Measurements from ENCODE around the gene IL18RAP. TPM values are rescaled to one million over a fixed set of nuclear protein-coding genes. Genes with fewer than 3 reads are reported as not detected.

The IL18RAP gene
- total RNA-seq, 3 donors from 2014 or later, result 5.2 to 9.6 (median 8.3) TPM

DNA sequence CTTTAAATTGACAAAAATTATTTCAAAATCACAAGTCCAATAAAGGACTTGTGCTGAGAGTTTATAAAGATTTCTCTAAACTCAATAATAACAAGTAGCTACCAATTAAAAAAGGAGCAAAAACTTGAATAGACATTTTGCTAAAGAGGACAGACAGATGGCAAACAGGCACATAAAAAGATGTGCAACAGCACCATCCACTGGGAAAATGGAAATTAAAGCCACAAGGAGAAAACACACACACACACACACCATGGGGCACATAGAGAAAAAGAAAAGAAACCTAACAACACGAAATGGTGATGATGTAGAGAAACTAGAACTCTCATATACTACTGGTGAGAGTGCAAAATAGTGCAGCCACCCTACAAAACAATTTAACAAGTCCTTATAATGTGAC lies 37.5 kb downstream of the IL18RAP start:
- no peak for ATAC-seq
- Mint-ChIP-seq H3K36me3 (ENCODE audit: insufficient read depth) (no peaks in the 10 kb centered on the region), H3K27me3 (ENCODE audit: low read depth) (peaks cover 3% of the 10 kb centered on the region), H3K4me1 (ENCODE audit: low read depth) (no peaks in the 10 kb centered on the region), H3K9me3 (peaks cover 12% of the 10 kb centered on the region), H3K4me3 (no peak overlapping the region)
- no peak for DNase-seq

DNA sequence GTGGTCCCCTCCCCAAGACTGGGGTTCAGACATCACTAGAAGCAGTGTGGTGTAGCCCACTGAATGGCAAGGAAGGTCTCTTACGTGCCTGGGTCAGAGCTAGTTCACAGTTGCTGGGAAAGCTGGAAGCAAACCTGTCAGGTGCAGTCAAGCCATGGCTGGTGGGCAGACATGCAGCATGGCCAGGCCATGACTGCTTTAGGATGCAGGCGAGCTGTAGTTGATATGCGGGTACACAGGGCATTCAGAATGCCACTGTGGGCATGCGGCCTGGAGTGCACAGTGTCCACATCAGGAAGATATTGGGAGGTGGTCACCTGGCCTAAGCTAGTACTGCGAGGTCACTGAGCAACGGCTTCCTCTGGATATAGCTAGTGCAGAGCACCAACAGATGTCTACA lies 38.2 kb downstream of the IL18RAP start:
- Mint-ChIP-seq H3K4me1 (ENCODE audit: low read depth) (no peaks in the 10 kb centered on the region), H3K9me3 (peaks cover 6% of the 10 kb centered on the region), H3K36me3 (ENCODE audit: insufficient read depth) (no peaks in the 10 kb centered on the region), H3K4me3 (no peak overlapping the region), H3K27me3 (ENCODE audit: low read depth) (peaks cover 3% of the 10 kb centered on the region)
- ATAC-seq, result no peak
- no peak for DNase-seq

DNA sequence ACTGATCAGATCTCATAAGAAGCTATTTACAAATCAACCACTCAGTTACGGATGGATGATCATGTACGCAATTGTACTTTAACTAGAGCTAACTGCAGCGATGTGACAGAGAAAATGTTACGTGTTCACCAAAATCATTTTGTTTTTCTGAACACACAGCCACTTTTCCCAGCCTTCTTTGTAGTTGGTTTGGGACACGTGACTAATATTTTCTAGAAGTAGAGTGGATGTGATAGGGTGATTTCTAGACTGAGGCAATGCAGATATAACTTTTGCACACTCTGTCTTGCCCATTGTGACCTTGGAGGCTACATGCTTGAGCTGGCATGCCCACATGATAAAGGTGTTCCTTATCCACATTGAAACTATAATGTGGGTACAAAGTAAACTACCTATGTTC lies 40.2 kb downstream of the IL18RAP start:
- Mint-ChIP-seq H3K4me1 (ENCODE audit: low read depth) (no peaks in the 10 kb centered on the region), H3K4me3 (no peak overlapping the region), H3K36me3 (ENCODE audit: insufficient read depth) (no peaks in the 10 kb centered on the region), H3K27me3 (ENCODE audit: low read depth) (peaks cover 3% of the 10 kb centered on the region), H3K9me3 (peaks cover 6% of the 10 kb centered on the region)
- no peak for ATAC-seq
- no peak for DNase-seq

DNA sequence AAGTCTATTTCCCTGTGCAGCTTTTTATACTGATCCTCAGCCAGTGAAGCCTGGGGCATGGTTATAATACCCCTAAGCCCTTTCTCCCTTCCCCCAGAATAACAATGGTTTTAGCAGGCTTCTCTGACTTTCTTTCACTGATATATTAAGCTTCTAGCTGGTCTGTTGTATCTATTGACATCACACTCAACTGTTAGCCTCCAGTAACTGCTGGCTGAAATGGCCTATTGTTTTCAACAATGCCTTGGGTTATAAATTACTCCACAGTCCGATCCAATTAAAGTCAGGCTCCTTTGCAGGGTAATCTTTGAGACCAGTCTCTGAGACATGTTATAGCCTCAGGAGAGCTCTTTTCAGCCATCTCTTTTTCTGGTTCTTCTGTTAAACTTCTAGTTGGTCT lies 47.2 kb downstream of the IL18RAP start:
- H3K27me3 Mint-ChIP-seq (ENCODE audit: low read depth), result peaks cover 24% of the 10 kb centered on the region
- no peak overlapping the region for H3K4me3 Mint-ChIP-seq
- DNase-seq (no peak), ATAC-seq (no peak)
- H3K36me3 Mint-ChIP-seq (ENCODE audit: insufficient read depth), result peaks cover 3% of the 10 kb centered on the region
- peaks cover 15% of the 10 kb centered on the region for H3K9me3 Mint-ChIP-seq
- no peaks in the 10 kb centered on the region for H3K4me1 Mint-ChIP-seq (ENCODE audit: low read depth)

DNA sequence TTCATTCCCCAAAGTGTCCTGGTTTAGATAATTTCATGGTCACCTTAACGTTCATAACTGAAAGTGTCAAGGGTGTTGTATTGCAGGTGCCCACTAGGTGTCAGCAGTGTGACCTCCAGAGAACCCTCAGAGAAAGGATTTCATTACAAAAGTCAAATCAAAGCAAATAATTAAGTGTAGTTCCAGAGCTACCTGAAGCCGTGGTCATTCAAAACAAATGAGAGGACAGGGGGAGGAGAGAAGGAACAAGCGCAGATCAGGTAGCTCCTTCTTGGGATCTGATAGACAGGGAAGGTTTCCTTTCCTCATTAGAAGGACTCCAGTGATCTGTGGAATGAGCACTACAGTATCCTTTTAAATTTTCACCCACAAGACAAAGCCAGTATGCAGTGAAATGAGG lies 50.1 kb downstream of the IL18RAP start, which contains the start of gene SLC9A4:
Gene SLC9A4, plus strand, starts transcription at position 207 of the 400 bp plus-strand sequence. CDS start 534 bp downstream, outside the sequence.
- peaks cover 27% of the 10 kb centered on the region for H3K27me3 Mint-ChIP-seq (ENCODE audit: low read depth)
- H3K4me1 Mint-ChIP-seq (ENCODE audit: low read depth), result no peaks in the 10 kb centered on the region
- H3K9me3 Mint-ChIP-seq, result peaks cover 15% of the 10 kb centered on the region
- ATAC-seq (peak in 1 of 2 donors; percentile 54), DNase-seq (peak; percentile 51)
- H3K36me3 Mint-ChIP-seq (ENCODE audit: insufficient read depth), result peaks cover 3% of the 10 kb centered on the region
- H3K4me3 Mint-ChIP-seq, result no peak within 1 kb of the TSS

DNA sequence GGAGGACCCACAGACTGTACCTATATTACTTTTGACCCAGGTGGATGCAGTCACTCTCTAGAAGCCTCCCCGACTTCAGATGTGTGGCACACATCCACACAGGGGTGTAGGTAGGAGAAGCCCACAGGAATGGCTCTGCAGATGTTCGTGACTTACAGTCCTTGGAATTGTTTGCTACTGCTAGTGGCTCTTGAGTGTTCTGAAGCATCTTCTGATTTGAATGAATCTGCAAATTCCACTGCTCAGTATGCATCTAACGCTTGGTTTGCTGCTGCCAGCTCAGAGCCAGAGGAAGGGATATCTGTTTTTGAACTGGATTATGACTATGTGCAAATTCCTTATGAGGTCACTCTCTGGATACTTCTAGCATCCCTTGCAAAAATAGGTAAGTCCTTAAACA lies 50.7 kb downstream of the IL18RAP start:
- no peak for ATAC-seq
- no peak for DNase-seq
- peaks cover 25% of the 10 kb centered on the region for H3K27me3 Mint-ChIP-seq (ENCODE audit: low read depth)
- no peak overlapping the region for H3K4me3 Mint-ChIP-seq
- H3K9me3 Mint-ChIP-seq, result peaks cover 15% of the 10 kb centered on the region
- no peaks in the 10 kb centered on the region for H3K4me1 Mint-ChIP-seq (ENCODE audit: low read depth)
- peaks cover 3% of the 10 kb centered on the region for H3K36me3 Mint-ChIP-seq (ENCODE audit: insufficient read depth)

DNA sequence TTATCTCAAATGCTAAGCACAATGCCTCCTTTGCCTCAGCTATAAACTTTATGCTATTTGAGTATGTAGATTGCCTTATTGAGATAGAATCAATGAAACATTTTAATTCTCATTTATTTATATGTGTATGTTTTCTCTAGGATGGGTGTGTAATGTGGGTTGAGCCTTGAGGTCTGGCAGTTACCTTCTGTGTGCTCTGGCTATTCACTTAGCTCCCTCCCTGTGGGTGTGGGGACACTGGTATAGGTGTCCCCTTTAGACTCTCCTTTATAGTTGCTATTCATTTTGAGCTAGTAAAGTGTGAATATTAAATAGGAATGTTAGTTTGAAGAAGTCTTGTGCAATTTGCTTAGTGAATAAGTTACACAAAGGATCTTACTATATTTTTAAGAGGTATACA lies 51.8 kb downstream of the IL18RAP start:
- ATAC-seq, result no peak
- no peak for DNase-seq
- H3K36me3 Mint-ChIP-seq (ENCODE audit: insufficient read depth), result peaks cover 3% of the 10 kb centered on the region
- H3K4me1 Mint-ChIP-seq (ENCODE audit: low read depth), result no peaks in the 10 kb centered on the region
- no peak overlapping the region for H3K4me3 Mint-ChIP-seq
- H3K9me3 Mint-ChIP-seq, result peaks cover 8% of the 10 kb centered on the region
- peaks cover 25% of the 10 kb centered on the region for H3K27me3 Mint-ChIP-seq (ENCODE audit: low read depth)

DNA sequence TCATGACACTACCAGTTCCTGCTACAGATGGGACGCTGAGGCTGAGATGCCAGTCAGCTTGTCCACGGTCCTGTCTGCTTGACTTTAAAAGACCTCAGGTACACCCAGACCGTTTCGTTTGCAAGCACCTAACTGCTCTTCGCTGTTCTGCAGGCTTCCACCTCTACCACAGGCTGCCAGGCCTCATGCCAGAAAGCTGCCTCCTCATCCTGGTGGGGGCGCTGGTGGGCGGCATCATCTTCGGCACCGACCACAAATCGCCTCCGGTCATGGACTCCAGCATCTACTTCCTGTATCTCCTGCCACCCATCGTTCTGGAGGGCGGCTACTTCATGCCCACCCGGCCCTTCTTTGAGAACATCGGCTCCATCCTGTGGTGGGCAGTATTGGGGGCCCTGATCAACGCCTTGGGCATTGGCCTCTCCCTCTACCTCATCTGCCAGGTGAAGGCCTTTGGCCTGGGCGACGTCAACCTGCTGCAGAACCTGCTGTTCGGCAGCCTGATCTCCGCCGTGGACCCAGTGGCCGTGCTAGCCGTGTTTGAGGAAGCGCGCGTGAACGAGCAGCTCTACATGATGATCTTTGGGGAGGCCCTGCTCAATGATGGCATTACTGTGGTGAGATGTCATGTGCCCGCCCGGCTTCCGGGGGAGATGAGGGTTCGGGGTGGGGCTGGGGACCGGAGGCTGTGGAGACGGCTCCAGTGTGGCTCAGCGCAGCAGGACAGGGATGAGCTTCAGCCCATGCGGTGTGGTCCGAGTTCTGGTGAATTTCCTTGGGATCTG lies 55.9 kb downstream of the IL18RAP start:
- Mint-ChIP-seq H3K27me3 (ENCODE audit: low read depth) (peaks cover 8% of the 10 kb centered on the region), H3K9me3 (no peaks in the 10 kb centered on the region), H3K4me3 (no peak overlapping the region), H3K4me1 (ENCODE audit: low read depth) (no peaks in the 10 kb centered on the region), H3K36me3 (ENCODE audit: insufficient read depth) (no peaks in the 10 kb centered on the region)
- DNase-seq, result no peak
- no peak for ATAC-seq

DNA sequence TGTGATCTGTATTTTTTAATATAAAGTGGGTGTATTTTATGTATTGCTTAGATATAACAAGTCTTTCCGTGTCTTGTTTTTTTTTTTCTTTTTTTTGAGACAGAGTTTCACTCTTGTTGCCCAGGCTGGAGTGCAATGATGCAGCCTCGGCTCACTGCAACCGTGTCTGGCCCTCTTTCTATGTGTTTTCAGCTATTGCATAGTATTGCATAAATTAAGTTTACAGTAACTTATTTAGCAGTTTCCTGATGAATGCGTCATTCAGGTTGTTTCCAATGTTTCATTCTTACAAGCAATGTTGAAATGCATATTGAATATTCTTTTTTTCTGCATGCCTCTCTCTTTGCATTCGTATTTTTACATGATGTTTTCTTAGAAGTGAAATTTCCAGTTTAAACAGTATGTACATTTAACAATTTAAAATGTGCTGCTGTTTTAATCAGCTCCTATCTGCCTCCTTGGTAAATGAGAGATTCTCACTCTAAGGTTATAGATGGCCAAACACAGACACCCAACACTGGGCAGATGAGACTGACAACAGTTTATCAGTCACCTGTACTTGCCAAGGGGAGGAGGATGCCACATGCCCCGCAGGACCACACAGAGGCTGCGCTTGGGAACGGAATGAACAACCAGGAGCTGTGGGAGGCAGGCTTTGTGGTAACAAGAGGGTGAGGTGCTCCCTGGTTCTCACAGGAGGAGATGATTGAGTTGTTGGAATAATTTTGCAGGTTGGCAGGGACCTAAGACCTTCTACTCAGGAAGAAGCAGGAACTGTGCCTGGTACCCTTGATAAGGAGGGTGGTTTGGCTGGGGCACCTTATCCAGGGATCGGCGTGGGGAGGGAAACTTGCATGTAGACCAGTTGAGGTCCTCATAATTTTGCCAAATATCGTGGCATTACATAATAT lies 57.6 kb downstream of the IL18RAP start:
- Mint-ChIP-seq H3K36me3 (ENCODE audit: insufficient read depth) (no peaks in the 10 kb centered on the region), H3K27me3 (ENCODE audit: low read depth) (peaks cover 8% of the 10 kb centered on the region), H3K4me1 (ENCODE audit: low read depth) (no peaks in the 10 kb centered on the region), H3K4me3 (no peak overlapping the region), H3K9me3 (no peaks in the 10 kb centered on the region)
- ATAC-seq, result no peak
- DNase-seq, result no peak

DNA sequence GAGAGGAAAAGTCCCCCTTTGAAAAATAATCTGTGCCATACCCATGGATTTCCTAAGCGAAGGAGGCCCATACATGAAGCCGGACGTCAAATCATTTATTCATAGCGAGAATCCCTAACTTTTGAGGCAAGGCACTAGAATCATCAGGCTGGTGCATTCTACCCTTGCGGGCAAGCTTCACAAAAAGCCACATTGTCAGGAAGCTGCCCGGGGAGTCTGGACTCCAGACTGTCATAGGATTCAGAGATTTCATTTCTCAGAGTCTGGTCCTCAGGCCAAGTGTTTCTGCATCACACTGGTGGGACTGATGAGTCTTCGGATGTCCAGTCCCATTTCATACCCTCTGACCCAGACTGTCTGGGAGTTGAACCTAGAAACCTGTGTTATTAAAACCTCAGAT lies 59.0 kb downstream of the IL18RAP start:
- Mint-ChIP-seq H3K4me3 (no peak overlapping the region), H3K9me3 (no peaks in the 10 kb centered on the region), H3K4me1 (ENCODE audit: low read depth) (no peaks in the 10 kb centered on the region), H3K36me3 (ENCODE audit: insufficient read depth) (no peaks in the 10 kb centered on the region), H3K27me3 (ENCODE audit: low read depth) (peaks cover 7% of the 10 kb centered on the region)
- ATAC-seq (no peak), DNase-seq (no peak)

DNA sequence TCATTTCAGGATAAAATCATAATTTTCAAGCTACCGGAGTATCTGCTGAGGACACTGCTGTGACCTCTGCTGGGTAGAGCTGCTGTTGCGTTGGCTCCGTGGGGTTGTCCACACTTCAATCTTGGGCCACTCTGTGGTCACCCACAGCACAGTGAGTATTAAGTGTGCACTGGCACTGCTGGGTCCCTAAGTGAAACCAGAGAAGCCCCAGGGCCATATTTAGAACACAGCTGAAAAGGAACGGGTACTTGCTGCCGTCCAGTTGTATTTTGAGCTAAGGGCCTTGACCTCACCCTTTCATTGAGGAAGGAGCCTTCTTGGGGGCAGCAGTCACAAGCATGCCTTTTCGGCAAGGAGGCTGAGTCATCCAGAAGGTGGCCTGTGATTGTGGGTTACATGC lies 60.1 kb downstream of the IL18RAP start:
- H3K9me3 Mint-ChIP-seq, result no peaks in the 10 kb centered on the region
- ATAC-seq (no peak), DNase-seq (no peak)
- no peaks in the 10 kb centered on the region for H3K36me3 Mint-ChIP-seq (ENCODE audit: insufficient read depth)
- no peaks in the 10 kb centered on the region for H3K4me1 Mint-ChIP-seq (ENCODE audit: low read depth)
- H3K4me3 Mint-ChIP-seq, result no peak overlapping the region
- H3K27me3 Mint-ChIP-seq (ENCODE audit: low read depth), result peaks cover 12% of the 10 kb centered on the region

DNA sequence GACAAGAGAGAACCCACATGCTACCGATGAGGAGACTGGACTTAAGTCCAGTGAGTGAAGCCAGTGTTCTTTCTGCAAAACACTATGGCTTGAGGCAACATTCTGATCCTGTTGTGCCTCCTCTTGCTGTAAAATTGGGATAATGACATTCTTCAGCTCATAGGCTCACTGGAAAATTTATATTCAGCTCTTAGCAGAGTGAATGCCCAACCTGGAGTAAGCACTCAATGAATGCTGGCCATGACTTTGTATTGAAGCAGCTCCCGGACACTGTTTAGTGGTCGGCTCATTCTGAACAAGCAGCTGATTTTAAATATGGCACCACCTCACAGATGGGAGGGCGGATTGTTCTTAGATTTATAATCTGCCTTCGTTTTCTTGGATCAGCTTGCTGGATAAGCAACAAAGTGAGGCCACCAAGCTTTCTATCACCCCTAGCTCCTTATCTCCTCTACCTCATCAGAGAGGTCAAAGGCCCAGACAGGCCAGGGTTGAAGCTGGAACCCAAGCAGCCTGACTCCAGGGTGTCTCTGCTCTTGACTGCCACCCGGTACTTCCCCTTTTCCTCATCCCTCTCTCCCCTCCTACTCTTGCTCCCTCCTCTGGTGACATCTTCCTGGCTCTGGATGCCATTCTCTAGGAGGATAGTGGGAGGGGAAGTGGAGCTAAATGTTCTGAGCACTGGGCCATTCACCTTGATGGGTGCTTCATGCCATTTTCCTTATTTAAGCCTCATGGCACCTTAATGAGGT lies 61.5 kb downstream of the IL18RAP start:
- Mint-ChIP-seq H3K4me1 (ENCODE audit: low read depth) (peaks cover 5% of the 10 kb centered on the region), H3K36me3 (ENCODE audit: insufficient read depth) (no peaks in the 10 kb centered on the region), H3K9me3 (no peaks in the 10 kb centered on the region), H3K4me3 (no peak overlapping the region), H3K27me3 (ENCODE audit: low read depth) (peaks cover 8% of the 10 kb centered on the region)
- ATAC-seq (no peak), DNase-seq (no peak)

DNA sequence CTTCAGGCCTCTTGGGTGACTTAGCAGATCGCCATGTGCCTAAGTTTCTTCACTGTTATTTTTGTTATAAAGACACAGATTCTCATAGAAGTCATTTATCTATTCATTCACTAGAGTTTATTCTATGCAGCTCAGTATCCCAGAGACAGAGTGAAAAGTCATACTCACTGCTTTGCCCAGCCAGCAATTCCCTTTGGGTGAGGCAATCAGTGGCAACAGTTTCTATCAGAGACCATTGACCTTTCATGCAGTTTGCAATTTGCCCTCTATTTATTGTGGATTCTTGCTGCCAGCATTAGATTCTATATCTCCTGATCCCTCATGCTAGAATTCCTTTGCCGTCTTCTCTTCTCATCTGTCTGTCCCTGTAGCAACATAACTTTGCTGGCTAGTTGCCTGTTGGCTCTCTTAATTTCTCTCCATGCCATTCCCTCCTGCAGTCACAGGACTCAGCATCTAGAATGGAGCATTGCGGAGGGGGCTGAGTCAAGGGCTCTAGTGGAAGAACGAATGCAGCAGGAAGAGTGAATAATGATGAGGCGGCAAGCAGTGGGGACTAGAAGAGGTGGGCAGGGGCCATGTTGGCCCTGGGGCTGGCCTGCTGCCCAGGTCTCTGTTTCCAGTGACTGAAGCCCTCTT lies 62.3 kb downstream of the IL18RAP start:
- no peaks in the 10 kb centered on the region for H3K36me3 Mint-ChIP-seq (ENCODE audit: insufficient read depth)
- H3K4me1 Mint-ChIP-seq (ENCODE audit: low read depth), result peaks cover 9% of the 10 kb centered on the region
- no peaks in the 10 kb centered on the region for H3K9me3 Mint-ChIP-seq
- no peak for DNase-seq
- H3K27me3 Mint-ChIP-seq (ENCODE audit: low read depth), result peaks cover 8% of the 10 kb centered on the region
- H3K4me3 Mint-ChIP-seq, result no peak overlapping the region
- ATAC-seq, result no peak

Measured in activated T-cell treated with anti-CD3 and anti-CD28 coated beads, Interleukin-2, amount 50 U/mL, for 4 hours (primary cell).